ENCODE measurements around the gene ATP5F1D.

- TF ChIP-seq CTCF (IDR thresholded peaks at IDR 0.05) (peak; percentile 89), EZH2 (IDR thresholded peaks at IDR 0.05; ENCODE audit: borderline replicate concordance, insufficient read depth, low read depth, low read length, poor library complexity, severe bottlenecking) (no peak)
Observed at GRCh38 chr19:1243768-1244692, 2.5 kb downstream of the ATP5F1D start.
